Measurements from ENCODE around the gene RNASET2. TPM values are rescaled to one million over a fixed set of nuclear protein-coding genes. Genes with fewer than 3 reads are reported as not detected.

The RNASET2 gene
- total and polyA plus RNA-seq, 2 of the 13 experiments (the other 11 are each of a cell fraction or from before 2014, with no cell fraction given), result 44.6 to 597 TPM

GRCh38 chr6:166997348-166997747 lies 41.0 kb upstream of the RNASET2 start (continued):
- TF ChIP-seq HNF1A (IDR thresholded peaks at IDR 0.05; ENCODE audit: low read depth) (no peak), HNF1A (CRISPR knock-in tag; IDR thresholded peaks at IDR 0.05; ENCODE audit: borderline replicate concordance) (no peak), GMEB1 (CRISPR knock-in tag; IDR thresholded peaks at IDR 0.05; ENCODE audit: borderline replicate concordance) (peak; percentile 36; the same call in 1 of the 2 replicates), JARID2 (CRISPR knock-in tag; IDR thresholded peaks at IDR 0.05; ENCODE audit: insufficient replicate concordance) (no peak), DMTF1 (CRISPR knock-in tag; IDR thresholded peaks at IDR 0.05) (no peak), NONO (IDR thresholded peaks at IDR 0.05) (no peak), NONO (CRISPR knock-in tag; conservative IDR thresholded peaks at IDR 0.05) (peak; percentile 49; the same call in 1 of the 2 replicates), ZBTB46 (CRISPR knock-in tag; IDR thresholded peaks at IDR 0.05; ENCODE audit: borderline replicate concordance) (no peak), HNRNPLL (IDR thresholded peaks at IDR 0.05; ENCODE audit: low read depth, low read length, poor library complexity, severe bottlenecking) (no peak), AHR (CRISPR knock-in tag; IDR thresholded peaks at IDR 0.05) (no peak), KDM3A (CRISPR knock-in tag; IDR thresholded peaks at IDR 0.05; ENCODE audit: low read depth) (no peak)

Data from HepG2 (cell line).